CD4-positive, alpha-beta T cell treated with Interleukin-1 beta for 1 hour (primary cell): ENCODE measurements around the gene RNF146.
"Not testable (repeated sequence)": the region's sequence is repeated elsewhere in the genome, so short reads cannot be mapped to it uniquely, and the experiment has no call there.

Source experiments
- DNase-seq, 2 donors: peaks; one replicate each; pipeline ENCODE4 v3.0.0-alpha.2; 2020 to 2022

The RNF146 gene

GRCh38 chr6:127266178-127266891 is at the start of gene RNF146:
Gene RNF146 (plus strand): TSS chr6:127266864. CDS start chr6:127280339, 13,475 bp downstream.
- peak; percentile 69 to 73 for DNase-seq

- DNase-seq: no peak
These were observed 46.8 kb upstream of the RNF146 start for GRCh38 chr6:127219869-127220268.

- no peak for DNase-seq
These were observed 45.5 kb upstream of the RNF146 start for GRCh38 chr6:127221201-127221600.

GRCh38 chr6:127222418-127222817 is 44.2 kb upstream of the RNF146 start:
- DNase-seq: no peak

- no peak for DNase-seq
These were observed 41.2 kb upstream of the RNF146 start for GRCh38 chr6:127225497-127225896.

- not testable (repeated sequence) for DNase-seq
These were observed 32.8 kb upstream of the RNF146 start for GRCh38 chr6:127233819-127234218.

- no peak for DNase-seq
These were observed 23.2 kb upstream of the RNF146 start for GRCh38 chr6:127243501-127243900.

- DNase-seq: no peak
These were observed 19.3 kb upstream of the RNF146 start for GRCh38 chr6:127247114-127248096.

GRCh38 chr6:127249621-127250020 is 17.0 kb upstream of the RNF146 start:
- DNase-seq: no peak

- no peak for DNase-seq
These were observed 11.4 kb upstream of the RNF146 start for GRCh38 chr6:127255286-127255685.

- no peak for DNase-seq
These were observed 3.8 kb upstream of the RNF146 start for GRCh38 chr6:127262896-127263295.

GRCh38 chr6:127263481-127263880 is 3.2 kb upstream of the RNF146 start:
- DNase-seq: no peak

GRCh38 chr6:127266892-127267645 is 405 bp downstream of the RNF146 start:
- peak; percentile 53 to 55 for DNase-seq

GRCh38 chr6:127267646-127268625 is 1.3 kb downstream of the RNF146 start:
- DNase-seq: peak in 1 of 2 donors; percentile 17

GRCh38 chr6:127272576-127272975 is 5.9 kb downstream of the RNF146 start:
- no peak for DNase-seq

GRCh38 chr6:127273499-127273898 is 6.8 kb downstream of the RNF146 start:
- no peak for DNase-seq

GRCh38 chr6:127276331-127276730 is 9.7 kb downstream of the RNF146 start:
- DNase-seq: no peak

GRCh38 chr6:127277878-127278843 is 11.5 kb downstream of the RNF146 start:
- no peak for DNase-seq

- DNase-seq: no peak
These were observed 13.2 kb downstream of the RNF146 start for GRCh38 chr6:127279815-127280214.

- no peak for DNase-seq
These were observed 15.5 kb downstream of the RNF146 start for GRCh38 chr6:127282184-127282583.

GRCh38 chr6:127288705-127289104 is 22.0 kb downstream of the RNF146 start:
- DNase-seq: no peak
